Upper lobe of right lung (tissue), 1 donor: ENCODE results near the gene POLH. TPM values are rescaled to one million over a fixed set of nuclear protein-coding genes. Genes with fewer than 3 reads are reported as not detected.

ENCODE experiments used
- ATAC-seq: fragments of 200-7000 bp; cut with Tn5 transposase; one replicate; pipeline ENCODE4 v1.9.1; 2020; ENCODE audit warnings: mild to moderate bottlenecking, moderate library complexity
- DNase-seq: peaks from one replicate; pipeline ENCODE4 v3.0.0-alpha.2; 2020
- H3K27ac ChIP-seq: fragments of 200-600 bp; one replicate; pipeline ENCODE4 v1.8.0; 2022
- H3K27me3 ChIP-seq: fragments of 200-600 bp; one replicate; pipeline ENCODE4 v1.8.0; 2022; ENCODE audit warnings: mild to moderate bottlenecking
- H3K36me3 ChIP-seq: fragments of 200-600 bp; one replicate; pipeline ENCODE4 v1.8.0; 2022
- H3K4me1 ChIP-seq: fragments of 200-600 bp; one replicate; pipeline ENCODE4 v1.8.0; 2022
- H3K4me3 ChIP-seq: fragments of 200-600 bp; one replicate; pipeline ENCODE4 v1.8.0; 2022; ENCODE audit warnings: mild to moderate bottlenecking
- H3K9me3 ChIP-seq: fragments of 200-600 bp; one replicate; pipeline ENCODE4 v1.8.0; 2022
- intact Hi-C: fragments of 100-400 bp; cut with DNase I; formaldehyde crosslinking; loops from one replicate; pipeline ENCODE4 v1.11.0; 2022
- total RNA-seq: library from RNA; stranded (reverse); fragmentation: NEBNext Ultra II Directional; extraction: Animal tissue kit (Norgen Biotek cat#: 25700); gene quantifications from one replicate; pipeline ENCODE4 v1.2.1, GENCODE V29; 2021
- TF ChIP-seq, protein P1 (sequence below): fragments of 200-600 bp; IDR thresholded peaks from one replicate; pipeline ENCODE4 v1.8.0; 2022; ENCODE audit warnings: antibody characterized with exemption
- donor health status: DM: no; HTN: yes; CAD: no; lungs with severe emphysema.

The POLH gene
- total RNA-seq, 1 donor from 2014 or later: 21.4 TPM

DNA sequence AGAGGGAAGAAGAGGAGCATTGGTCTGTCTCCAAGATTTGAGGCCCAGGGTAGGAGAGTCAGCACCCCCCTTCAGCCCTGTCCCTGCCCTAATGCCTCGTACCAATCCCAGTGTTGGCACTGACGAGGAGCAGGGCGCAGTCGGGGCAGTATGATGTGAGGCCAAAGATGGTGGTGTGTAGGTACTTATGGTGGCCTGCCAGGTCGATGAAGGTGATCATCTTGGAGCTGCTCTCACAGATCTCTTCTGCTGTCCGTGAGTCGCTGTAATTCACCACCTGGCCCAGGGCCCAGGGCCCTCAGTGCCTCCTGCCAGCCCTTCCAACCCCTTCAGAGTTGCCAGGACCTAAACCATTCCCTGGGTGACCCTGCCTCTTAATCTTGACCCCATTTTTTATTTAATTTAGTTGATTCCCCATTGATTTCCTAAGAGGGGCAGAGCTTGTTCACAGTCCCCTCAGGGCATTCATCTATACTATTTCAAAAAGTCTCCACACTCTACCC is 48.9 kb downstream of the POLH start:
- Histone ChIP-seq H3K36me3 (peaks cover 65% of the 10 kb centered on the region), H3K4me3 (no peak overlapping the region), H3K27me3 (no peaks in the 10 kb centered on the region), H3K9me3 (no peaks in the 10 kb centered on the region), H3K4me1 (peaks cover 19% of the 10 kb centered on the region), H3K27ac (no peak overlapping the region)
- TF ChIP-seq, protein P1, sequence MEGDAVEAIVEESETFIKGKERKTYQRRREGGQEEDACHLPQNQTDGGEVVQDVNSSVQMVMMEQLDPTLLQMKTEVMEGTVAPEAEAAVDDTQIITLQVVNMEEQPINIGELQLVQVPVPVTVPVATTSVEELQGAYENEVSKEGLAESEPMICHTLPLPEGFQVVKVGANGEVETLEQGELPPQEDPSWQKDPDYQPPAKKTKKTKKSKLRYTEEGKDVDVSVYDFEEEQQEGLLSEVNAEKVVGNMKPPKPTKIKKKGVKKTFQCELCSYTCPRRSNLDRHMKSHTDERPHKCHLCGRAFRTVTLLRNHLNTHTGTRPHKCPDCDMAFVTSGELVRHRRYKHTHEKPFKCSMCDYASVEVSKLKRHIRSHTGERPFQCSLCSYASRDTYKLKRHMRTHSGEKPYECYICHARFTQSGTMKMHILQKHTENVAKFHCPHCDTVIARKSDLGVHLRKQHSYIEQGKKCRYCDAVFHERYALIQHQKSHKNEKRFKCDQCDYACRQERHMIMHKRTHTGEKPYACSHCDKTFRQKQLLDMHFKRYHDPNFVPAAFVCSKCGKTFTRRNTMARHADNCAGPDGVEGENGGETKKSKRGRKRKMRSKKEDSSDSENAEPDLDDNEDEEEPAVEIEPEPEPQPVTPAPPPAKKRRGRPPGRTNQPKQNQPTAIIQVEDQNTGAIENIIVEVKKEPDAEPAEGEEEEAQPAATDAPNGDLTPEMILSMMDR: no peak
- intact Hi-C loops: no loop called here
- ATAC-seq (no peak), DNase-seq (no peak)

DNA sequence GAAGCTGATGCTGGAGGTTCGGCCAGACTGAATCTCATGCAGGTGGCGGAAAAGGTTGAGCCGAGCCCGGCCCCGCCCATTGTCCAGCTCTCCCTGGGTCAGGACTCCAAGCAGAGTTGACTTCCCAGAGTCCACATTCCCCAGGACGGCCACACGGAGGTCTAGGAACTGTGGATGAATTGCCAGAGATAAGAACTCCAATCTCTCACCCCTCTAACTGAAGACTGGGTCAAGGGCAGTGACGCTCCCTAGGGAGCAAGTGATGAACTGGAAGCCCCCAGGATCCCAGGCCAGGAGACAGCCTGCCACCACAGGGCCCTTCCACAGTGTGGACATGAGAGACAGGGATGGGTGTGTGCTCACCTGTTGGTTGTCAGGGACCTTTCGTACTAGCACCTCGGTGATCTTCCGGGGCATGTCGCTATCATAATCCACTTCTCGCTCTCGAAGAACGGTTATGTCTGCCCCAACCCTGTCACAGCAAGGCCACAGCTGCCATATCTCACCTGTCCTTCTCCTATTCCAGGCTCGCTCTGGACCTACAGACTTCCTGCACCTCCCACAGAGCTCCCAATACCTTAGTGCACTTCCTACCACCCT is 49.5 kb downstream of the POLH start:
- DNase-seq (no peak), ATAC-seq (no peak)
- TF ChIP-seq, protein P1: no peak
- no peak overlapping the region for H3K27ac ChIP-seq
- no peaks in the 10 kb centered on the region for H3K27me3 ChIP-seq
- no peak overlapping the region for H3K4me3 ChIP-seq
- H3K9me3 ChIP-seq: no peaks in the 10 kb centered on the region
- H3K4me1 ChIP-seq: peaks cover 24% of the 10 kb centered on the region
- intact Hi-C loops: no loop called here
- H3K36me3 ChIP-seq: peaks cover 58% of the 10 kb centered on the region

DNA sequence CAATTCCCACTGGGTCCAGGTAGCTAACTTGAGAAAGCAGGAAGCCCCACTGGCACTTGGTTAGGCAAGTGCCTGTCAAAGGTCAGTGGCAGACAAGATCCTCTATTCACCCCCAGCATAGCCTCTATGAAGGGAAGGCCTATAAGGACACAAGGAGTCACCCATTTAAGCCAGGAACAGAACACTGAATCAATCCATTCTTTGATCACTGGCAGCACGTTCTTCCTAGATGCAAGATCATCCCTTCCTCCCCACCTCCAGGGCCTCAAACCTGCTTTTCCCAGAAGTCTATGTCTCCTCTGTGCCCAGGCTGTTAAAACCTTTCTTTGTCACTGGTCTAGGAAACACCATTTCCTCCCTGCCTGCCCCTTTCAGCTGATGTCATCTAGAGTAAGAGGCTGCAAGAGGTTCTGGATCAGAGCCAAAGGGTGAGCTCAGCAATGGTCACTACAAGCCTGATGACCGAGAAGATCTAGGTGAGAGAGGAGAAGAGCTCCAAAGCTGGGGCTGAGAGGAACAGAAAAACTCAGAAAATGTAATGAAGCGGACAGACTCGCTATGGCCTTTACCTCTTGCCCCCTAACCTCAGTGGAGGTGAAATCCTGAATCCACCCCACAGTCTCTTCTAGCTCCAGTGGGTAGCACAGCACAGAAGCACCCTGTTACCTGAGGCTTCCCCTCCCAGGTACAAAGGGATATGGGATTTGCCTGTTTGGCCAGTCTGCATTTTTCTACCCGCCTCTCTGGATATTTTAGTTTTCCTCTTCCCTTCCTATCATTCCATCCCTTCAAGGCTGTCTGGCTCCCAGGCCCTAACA is 51.2 kb downstream of the POLH start:
- peak overlapping the region; percentile 82 for H3K4me3 ChIP-seq
- intact Hi-C loops: no loop called here
- peaks cover 41% of the 10 kb centered on the region for H3K36me3 ChIP-seq
- peaks cover 29% of the 10 kb centered on the region for H3K4me1 ChIP-seq
- peak overlapping the region; percentile 96 for H3K27ac ChIP-seq
- no peaks in the 10 kb centered on the region for H3K27me3 ChIP-seq
- no peaks in the 10 kb centered on the region for H3K9me3 ChIP-seq
- peak; percentile 72 for DNase-seq
- ATAC-seq: peak; percentile 16
- TF ChIP-seq, protein P1: no peak

DNA sequence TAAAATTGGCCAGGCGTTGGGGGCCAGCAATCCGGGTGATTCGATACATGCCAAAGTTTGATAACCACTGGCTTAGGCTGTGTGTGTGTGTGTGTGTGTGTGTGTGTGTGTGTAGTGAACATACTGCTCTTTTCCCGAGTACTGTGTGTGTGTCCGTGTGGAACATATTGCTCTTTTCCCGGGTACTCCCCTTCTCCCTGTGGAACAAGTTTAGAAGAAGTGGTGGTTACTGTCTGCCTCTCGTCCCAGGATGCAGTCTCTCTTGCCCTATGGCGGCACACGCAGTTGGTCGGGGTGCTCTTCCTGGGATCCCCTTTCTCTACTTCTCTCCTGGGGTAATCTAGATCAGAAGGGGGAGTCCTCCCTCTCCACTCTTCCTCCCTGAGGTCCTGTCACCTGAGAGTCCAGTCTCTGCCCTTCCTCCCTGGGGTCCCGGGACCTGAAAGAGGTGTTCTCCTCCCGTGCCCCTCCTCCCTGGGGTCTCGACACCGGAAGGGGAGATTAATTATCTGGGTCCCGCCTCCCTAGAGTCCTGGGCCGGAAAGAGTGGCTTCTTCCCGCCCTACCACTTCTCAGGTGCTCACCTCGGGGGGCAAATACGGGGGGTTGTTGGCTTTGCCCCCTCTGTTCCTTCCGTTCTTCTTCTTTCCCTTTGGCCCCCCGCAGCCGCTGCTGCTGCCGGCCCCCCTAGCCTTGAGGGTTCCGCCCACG is 52.6 kb downstream of the POLH start:
- intact Hi-C loops: no loop called here
- Histone ChIP-seq H3K27ac (peak overlapping the region; percentile 96), H3K9me3 (no peaks in the 10 kb centered on the region), H3K27me3 (no peaks in the 10 kb centered on the region), H3K36me3 (peaks cover 28% of the 10 kb centered on the region), H3K4me1 (peaks cover 29% of the 10 kb centered on the region), H3K4me3 (peak overlapping the region; percentile 82)
- ATAC-seq: peak; percentile 6
- DNase-seq: peak; percentile 77
- TF ChIP-seq, protein P1: no peak

DNA sequence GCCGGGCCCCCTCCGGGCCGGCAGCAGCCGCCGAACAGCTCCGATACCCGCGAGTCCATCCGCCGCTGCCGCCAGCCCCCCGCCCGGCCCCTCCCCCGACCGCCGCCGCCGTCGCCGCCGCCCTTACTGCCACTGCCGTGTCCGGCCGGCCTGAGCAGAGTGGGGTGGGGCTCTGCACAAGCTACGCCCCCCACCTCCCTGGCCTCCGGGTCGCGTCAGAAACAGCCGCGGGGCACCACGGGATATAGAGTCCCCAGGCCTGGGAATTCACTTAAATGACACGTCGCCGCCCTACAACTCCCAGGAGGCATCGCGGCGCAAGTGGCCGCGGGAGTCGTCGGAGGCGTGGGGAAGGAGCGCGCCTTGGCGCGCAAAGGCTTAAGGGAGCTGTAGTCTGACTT is 53.1 kb downstream of the POLH start, which contains the start of gene GTPBP2:
GTPBP2 (minus strand) TSS at position 161 of the 401 bp plus-strand sequence; CDS start at position 59, 102 bp downstream.
- no peaks in the 10 kb centered on the region for H3K27me3 ChIP-seq
- TF ChIP-seq, protein P1: no peak
- intact Hi-C loops: no loop called here
- peak within 1 kb of the TSS; percentile 96 for H3K27ac ChIP-seq
- no peaks in the 10 kb centered on the region for H3K9me3 ChIP-seq
- peak; percentile 93 for ATAC-seq
- H3K4me1 ChIP-seq: peaks cover 29% of the 10 kb centered on the region
- peak; percentile 99 for DNase-seq
- H3K36me3 ChIP-seq: peaks cover 22% of the 10 kb centered on the region
- H3K4me3 ChIP-seq: peak within 1 kb of the TSS; percentile 82
